HEK293 (cell line): ENCODE results near the gene NDC1.

ENCODE experiments used
- CTCF ChIP-seq: fragments of 450-650 bp; formaldehyde crosslinking; IDR thresholded peaks from 2 replicates; pipeline ENCODE4 v1.5.1; 2016; ENCODE audit warnings: missing biosample characterization, missing genetic modification characterization
- ELK4 ChIP-seq: IDR thresholded peaks from 2 replicates; pipeline ENCODE4 v1.6.1; 2011; ENCODE audit warnings: mild to moderate bottlenecking, low read depth, low read length, borderline replicate concordance
- HOXA7 ChIP-seq: sonication (generic); formaldehyde crosslinking; IDR thresholded peaks from 2 replicates; pipeline ENCODE4 v1.8.1; 2022; ENCODE audit warnings: missing genetic modification reagents, borderline replicate concordance
- REST ChIP-seq: fragments of 450-650 bp; formaldehyde crosslinking; IDR thresholded peaks from 2 replicates; pipeline ENCODE4 v1.5.1; 2016; ENCODE audit warnings: missing biosample characterization, missing genetic modification characterization
- ZNF26 ChIP-seq: fragments of 450-650 bp; formaldehyde crosslinking; IDR thresholded peaks from 2 replicates; pipeline ENCODE4 v1.5.1; 2016; ENCODE audit warnings: missing biosample characterization, missing genetic modification characterization
- ZNF548 ChIP-seq: fragments of 450-650 bp; formaldehyde crosslinking; IDR thresholded peaks from 2 replicates; pipeline ENCODE4 v1.5.1; 2016; ENCODE audit warnings: missing biosample characterization, missing genetic modification characterization

GRCh38 chr1:53734650-53735211 is 103.4 kb downstream of the NDC1 start:
- TF ChIP-seq CTCF (tag by site-specific recombination) (no peak), REST (tag by site-specific recombination) (no peak), ZNF26 (tag by site-specific recombination) (no peak), HOXA7 (no peak), ZNF548 (tag by site-specific recombination) (no peak), ELK4 (no peak)
